OCI-LY1 (cell line): Measurements from ENCODE around the gene FRAS1.

Source experiments
- CTCF ChIP-seq: fragments of 200-600 bp; sonication (generic), shearing (Covaris generic); IDR thresholded peaks from 2 replicates; pipeline ENCODE4 v1.5.1; 2017; ENCODE audit warnings: mild to moderate bottlenecking, antibody characterized with exemption, low read length, moderate library complexity, mixed read lengths
- EZH2 ChIP-seq: fragments of 200-600 bp; sonication (generic), shearing (Covaris generic); IDR thresholded peaks from 2 replicates; pipeline ENCODE4 v1.8.0; 2017; ENCODE audit warnings: borderline replicate concordance, mixed run types, mild to moderate bottlenecking, antibody characterized with exemption, low read length, moderate library complexity, mixed read lengths

- TF ChIP-seq CTCF: no peak
- TF ChIP-seq EZH2: no peak
These were observed 436.6 kb downstream of the FRAS1 start for GRCh38 chr4:78493731-78494130.
